Upper lobe of right lung (tissue), 1 donor: ENCODE results near the gene CNOT1. TPM values are rescaled to one million over a fixed set of nuclear protein-coding genes. Genes with fewer than 3 reads are reported as not detected.

Source experiments
- ATAC-seq: fragments of 200-7000 bp; cut with Tn5 transposase; one replicate; pipeline ENCODE4 v1.9.1; 2020; ENCODE audit warnings: mild to moderate bottlenecking, moderate library complexity
- DNase-seq: peaks from one replicate; pipeline ENCODE4 v3.0.0-alpha.2; 2020
- H3K27ac ChIP-seq: fragments of 200-600 bp; one replicate; pipeline ENCODE4 v1.8.0; 2022
- H3K27me3 ChIP-seq: fragments of 200-600 bp; one replicate; pipeline ENCODE4 v1.8.0; 2022; ENCODE audit warnings: mild to moderate bottlenecking
- H3K36me3 ChIP-seq: fragments of 200-600 bp; one replicate; pipeline ENCODE4 v1.8.0; 2022
- H3K4me1 ChIP-seq: fragments of 200-600 bp; one replicate; pipeline ENCODE4 v1.8.0; 2022
- H3K4me3 ChIP-seq: fragments of 200-600 bp; one replicate; pipeline ENCODE4 v1.8.0; 2022; ENCODE audit warnings: mild to moderate bottlenecking
- H3K9me3 ChIP-seq: fragments of 200-600 bp; one replicate; pipeline ENCODE4 v1.8.0; 2022
- CTCF ChIP-seq: fragments of 200-600 bp; IDR thresholded peaks from one replicate; pipeline ENCODE4 v1.8.0; 2022; ENCODE audit warnings: antibody characterized with exemption
- intact Hi-C: fragments of 100-400 bp; cut with DNase I; formaldehyde crosslinking; loops from one replicate; pipeline ENCODE4 v1.11.0; 2022
- total RNA-seq: library from RNA; stranded (reverse); fragmentation: NEBNext Ultra II Directional; extraction: Animal tissue kit (Norgen Biotek cat#: 25700); gene quantifications from one replicate; pipeline ENCODE4 v1.2.1, GENCODE V29; 2021
- donor health status: DM: no; HTN: yes; CAD: no; lungs with severe emphysema.

The CNOT1 gene
- total RNA-seq, 1 donor from 2014 or later = 140 TPM

- ATAC-seq (peak; percentile 5), DNase-seq (no peak)
- Histone ChIP-seq H3K9me3 (no peaks in the 10 kb centered on the region), H3K36me3 (no peaks in the 10 kb centered on the region), H3K4me3 (no peak within 1 kb of the TSS), H3K27me3 (peaks cover 34% of the 10 kb centered on the region), H3K4me1 (peaks cover 4% of the 10 kb centered on the region), H3K27ac (no peak within 1 kb of the TSS)
- no peak for TF ChIP-seq CTCF
- intact Hi-C loops = no loop called here
These were observed 129.8 kb downstream of the CNOT1 start, which contains the start of gene NDRG4 for GRCh38 chr16:58499615-58500351. Gene NDRG4, plus strand, starts transcription at chr16:58500143. Its CDS starts 106 bp downstream, at chr16:58500249.

- H3K4me3 ChIP-seq = no peak overlapping the region
- no peaks in the 10 kb centered on the region for H3K9me3 ChIP-seq
- H3K27me3 ChIP-seq = peaks cover 30% of the 10 kb centered on the region
- H3K27ac ChIP-seq = no peak overlapping the region
- no peak for ATAC-seq
- H3K4me1 ChIP-seq = peaks cover 4% of the 10 kb centered on the region
- intact Hi-C loops = no loop called here
- no peaks in the 10 kb centered on the region for H3K36me3 ChIP-seq
- no peak for TF ChIP-seq CTCF
- no peak for DNase-seq
These were observed 130.5 kb downstream of the CNOT1 start for GRCh38 chr16:58499092-58499511.

- Histone ChIP-seq H3K36me3 (no peaks in the 10 kb centered on the region), H3K27ac (no peak overlapping the region), H3K4me1 (peaks cover 4% of the 10 kb centered on the region), H3K27me3 (peaks cover 28% of the 10 kb centered on the region), H3K4me3 (no peak overlapping the region), H3K9me3 (no peaks in the 10 kb centered on the region)
- ATAC-seq (no peak), DNase-seq (no peak)
- intact Hi-C loops = no loop called here
- TF ChIP-seq CTCF = no peak
These were observed 131.1 kb downstream of the CNOT1 start for GRCh38 chr16:58498341-58499091.

- no peak for DNase-seq
- Histone ChIP-seq H3K27ac (no peak overlapping the region), H3K4me3 (no peak overlapping the region), H3K27me3 (peaks cover 28% of the 10 kb centered on the region), H3K36me3 (no peaks in the 10 kb centered on the region), H3K4me1 (peaks cover 4% of the 10 kb centered on the region), H3K9me3 (no peaks in the 10 kb centered on the region)
- intact Hi-C loops = no loop called here
- no peak for TF ChIP-seq CTCF
- ATAC-seq = no peak
These were observed 131.7 kb downstream of the CNOT1 start for GRCh38 chr16:58497935-58498334.

- peaks cover 4% of the 10 kb centered on the region for H3K4me1 ChIP-seq
- H3K36me3 ChIP-seq = no peaks in the 10 kb centered on the region
- no peak for TF ChIP-seq CTCF
- no peaks in the 10 kb centered on the region for H3K9me3 ChIP-seq
- H3K27me3 ChIP-seq = peaks cover 24% of the 10 kb centered on the region
- intact Hi-C loops = no loop called here
- DNase-seq (no peak), ATAC-seq (no peak)
- no peak overlapping the region for H3K27ac ChIP-seq
- no peak overlapping the region for H3K4me3 ChIP-seq
These were observed 132.2 kb downstream of the CNOT1 start for GRCh38 chr16:58497468-58497867.
